VCaP (cell line): ENCODE measurements around the gene CTDSP1.

Source experiments
- H3K27ac ChIP-seq: fragments of 450-650 bp; 2 replicates; pipeline ENCODE4 v1.5.1; 2017
- CTCF ChIP-seq: fragments of 450-650 bp; conservative IDR thresholded peaks from 2 replicates; pipeline ENCODE4 v1.5.1; 2017; ENCODE audit warnings: mild to moderate bottlenecking, moderate library complexity

The CTDSP1 gene

GRCh38 chr2:218401890-218402289 is 2.2 kb downstream of the CTDSP1 start:
- H3K27ac ChIP-seq: peak overlapping the region; percentile 98; the same call in 1 of the 2 replicates
- no peak for TF ChIP-seq CTCF

- H3K27ac ChIP-seq: peak overlapping the region; percentile 98; the same call in 1 of the 2 replicates
- TF ChIP-seq CTCF: no peak
Observed at GRCh38 chr2:218402491-218402901, 2.8 kb downstream of the CTDSP1 start.

- no peak for TF ChIP-seq CTCF
- H3K27ac ChIP-seq: no peak overlapping the region; the same call in 1 of the 2 replicates
Observed at GRCh38 chr2:218402911-218403411, 3.3 kb downstream of the CTDSP1 start.

GRCh38 chr2:218403810-218404209 is 4.1 kb downstream of the CTDSP1 start:
- H3K27ac ChIP-seq: peak overlapping the region; percentile 2; the same call in 1 of the 2 replicates

GRCh38 chr2:218404351-218405085 is 4.8 kb downstream of the CTDSP1 start:
- peak overlapping the region; percentile 91 for H3K27ac ChIP-seq
- TF ChIP-seq CTCF: no peak

More at GRCh38 chr2:218403810-218404209, 4.1 kb downstream of the CTDSP1 start:
- TF ChIP-seq CTCF: no peak

GRCh38 chr2:218405086-218405745 is 5.5 kb downstream of the CTDSP1 start:
- H3K27ac ChIP-seq: peak overlapping the region; percentile 91
- TF ChIP-seq CTCF: no peak

- H3K27ac ChIP-seq: peak overlapping the region; percentile 91
- TF ChIP-seq CTCF: no peak
Observed at GRCh38 chr2:218405746-218406208, 6.1 kb downstream of the CTDSP1 start.
